ENCODE measurements around the gene MED31.

The MED31 gene

GRCh38 chr17:6633263-6633662 is 18.1 kb downstream of the MED31 start:
- Histone ChIP-seq H3K27me3 (ENCODE audit: insufficient read depth, poor library complexity, severe bottlenecking) (no peaks in the 10 kb centered on the region), H3K4me3 (ENCODE audit: severe bottlenecking) (no peak overlapping the region), H3K27ac (ENCODE audit: poor library complexity, severe bottlenecking) (no peak overlapping the region), H3K4me1 (ENCODE audit: insufficient read depth, poor library complexity, severe bottlenecking) (no peaks in the 10 kb centered on the region), H3K36me3 (ENCODE audit: low read depth) (peaks cover 76% of the 10 kb centered on the region), H3K9me3 (ENCODE audit: severe bottlenecking) (no peaks in the 10 kb centered on the region)
- DNase-seq (ENCODE audit: low spot score) (no peak), ATAC-seq (ENCODE audit: low read depth) (no peak)
- TF ChIP-seq CTCF (IDR thresholded peaks at IDR 0.05; ENCODE audit: poor library complexity, severe bottlenecking) = no peak

- TF ChIP-seq CTCF (IDR thresholded peaks at IDR 0.05; ENCODE audit: poor library complexity, severe bottlenecking) = no peak
- Histone ChIP-seq H3K27ac (ENCODE audit: poor library complexity, severe bottlenecking) (no peak overlapping the region), H3K4me1 (ENCODE audit: insufficient read depth, poor library complexity, severe bottlenecking) (peaks cover under 1% of the 10 kb centered on the region), H3K4me3 (ENCODE audit: severe bottlenecking) (no peak overlapping the region), H3K9me3 (ENCODE audit: severe bottlenecking) (no peaks in the 10 kb centered on the region), H3K27me3 (ENCODE audit: insufficient read depth, poor library complexity, severe bottlenecking) (no peaks in the 10 kb centered on the region), H3K36me3 (ENCODE audit: low read depth) (peaks cover 83% of the 10 kb centered on the region)
- no peak for ATAC-seq (ENCODE audit: low read depth)
- DNase-seq (ENCODE audit: low spot score) = no peak
These were observed 18.9 kb downstream of the MED31 start for GRCh38 chr17:6632530-6632929.

- H3K36me3 ChIP-seq (ENCODE audit: low read depth) = peaks cover 97% of the 10 kb centered on the region
- no peaks in the 10 kb centered on the region for H3K9me3 ChIP-seq (ENCODE audit: severe bottlenecking)
- no peaks in the 10 kb centered on the region for H3K27me3 ChIP-seq (ENCODE audit: insufficient read depth, poor library complexity, severe bottlenecking)
- ATAC-seq (ENCODE audit: low read depth) = no peak
- no peak overlapping the region for H3K4me3 ChIP-seq (ENCODE audit: severe bottlenecking)
- no peak for DNase-seq (ENCODE audit: low spot score)
- no peak for TF ChIP-seq CTCF (IDR thresholded peaks at IDR 0.05; ENCODE audit: poor library complexity, severe bottlenecking)
- H3K4me1 ChIP-seq (ENCODE audit: insufficient read depth, poor library complexity, severe bottlenecking) = peaks cover 8% of the 10 kb centered on the region
- H3K27ac ChIP-seq (ENCODE audit: poor library complexity, severe bottlenecking) = no peak overlapping the region
These were observed 21.0 kb downstream of the MED31 start for GRCh38 chr17:6630390-6630789.

- H3K9me3 ChIP-seq (ENCODE audit: severe bottlenecking) = no peaks in the 10 kb centered on the region
- peaks cover 8% of the 10 kb centered on the region for H3K4me1 ChIP-seq (ENCODE audit: insufficient read depth, poor library complexity, severe bottlenecking)
- no peak for DNase-seq (ENCODE audit: low spot score)
- 0 out of 3 replicates have a peak, but pooled peaks have one; percentile 52 for ATAC-seq (ENCODE audit: low read depth)
- no peak for TF ChIP-seq CTCF (IDR thresholded peaks at IDR 0.05; ENCODE audit: poor library complexity, severe bottlenecking)
- peaks cover 97% of the 10 kb centered on the region for H3K36me3 ChIP-seq (ENCODE audit: low read depth)
- no peaks in the 10 kb centered on the region for H3K27me3 ChIP-seq (ENCODE audit: insufficient read depth, poor library complexity, severe bottlenecking)
- peak overlapping the region; percentile 23 for H3K27ac ChIP-seq (ENCODE audit: poor library complexity, severe bottlenecking)
- no peak overlapping the region for H3K4me3 ChIP-seq (ENCODE audit: severe bottlenecking)
These were observed 24.4 kb downstream of the MED31 start for GRCh38 chr17:6627019-6627418.

- Histone ChIP-seq H3K27me3 (ENCODE audit: insufficient read depth, poor library complexity, severe bottlenecking) (no peaks in the 10 kb centered on the region), H3K27ac (ENCODE audit: poor library complexity, severe bottlenecking) (peak overlapping the region; percentile 23), H3K9me3 (ENCODE audit: severe bottlenecking) (no peaks in the 10 kb centered on the region), H3K36me3 (ENCODE audit: low read depth) (peaks cover 97% of the 10 kb centered on the region), H3K4me1 (ENCODE audit: insufficient read depth, poor library complexity, severe bottlenecking) (peaks cover 8% of the 10 kb centered on the region), H3K4me3 (ENCODE audit: severe bottlenecking) (no peak overlapping the region)
- TF ChIP-seq CTCF (IDR thresholded peaks at IDR 0.05; ENCODE audit: poor library complexity, severe bottlenecking) = no peak
- ATAC-seq (ENCODE audit: low read depth) (no peak), DNase-seq (ENCODE audit: low spot score) (no peak)
These were observed 24.8 kb downstream of the MED31 start for GRCh38 chr17:6626616-6627015.
